ENCODE data around the gene BLOC1S5. TPM values are rescaled to one million over a fixed set of nuclear protein-coding genes. Genes with fewer than 3 reads are reported as not detected.
"Not testable (repeated sequence)": the region's sequence is repeated elsewhere in the genome, so short reads cannot be mapped to it uniquely, and the experiment has no call there.

Gene BLOC1S5
- total and polyA plus RNA-seq, 7 donors: 5.6 to 17.7 (median 7.6) TPM

DNA sequence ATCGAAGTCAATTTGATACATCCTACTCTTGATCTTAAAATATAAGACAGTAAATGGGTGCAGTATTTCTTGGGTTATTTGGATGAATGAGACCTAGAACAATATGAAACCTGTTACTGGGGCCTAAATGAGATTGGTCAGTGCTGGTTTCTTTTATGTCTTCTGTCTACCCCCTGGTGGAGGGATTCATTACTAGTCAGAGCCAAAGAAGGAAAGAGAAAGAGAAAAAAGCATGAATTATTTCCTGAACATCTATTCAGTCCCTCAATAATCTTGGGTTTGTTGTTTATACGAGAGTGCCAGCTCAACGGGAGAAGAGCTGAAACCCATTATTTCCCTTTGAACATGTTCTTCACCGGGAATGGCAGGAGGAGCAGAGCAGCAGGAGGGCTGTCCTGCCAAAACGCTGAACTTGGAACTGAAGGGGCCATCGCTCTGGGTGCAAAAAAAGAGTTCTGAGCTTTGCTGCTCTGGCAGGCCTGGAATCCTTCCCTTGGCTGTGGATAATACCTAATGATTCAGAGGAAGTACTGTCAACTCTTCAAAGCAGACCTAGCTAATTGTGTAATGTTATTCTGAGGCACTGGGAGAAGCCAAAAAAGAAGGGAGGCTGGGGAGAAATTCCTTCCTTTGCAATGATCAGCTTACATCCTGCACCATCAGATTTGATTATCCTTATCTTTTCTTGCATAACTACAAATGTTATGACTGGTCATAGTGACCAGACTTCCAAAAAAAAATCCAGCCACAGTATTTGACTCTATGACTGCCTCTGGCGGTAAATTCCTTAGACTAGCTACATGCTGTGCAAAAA, 72.0 kb downstream of the BLOC1S5 start:
- 27 to 34% (median 29%) methylated on average over 7 of the region's 7 CpGs for WGBS, 3 donors
- peak; percentile 36 for TF ChIP-seq CTCF (IDR thresholded peaks at IDR 0.05)
- Histone ChIP-seq H3K27me3 (ENCODE audit: insufficient read depth in 3 of 3, low read length in 2 of 3) (no peaks in the 10 kb centered on the region), H3K9me3 (peaks cover 4% of the 10 kb centered on the region), H3K36me3 (ENCODE audit: insufficient read depth in 1 of 2, low read depth in 1 of 2) (no peaks in the 10 kb centered on the region), H3K4me1 (no peaks in the 10 kb centered on the region), H3K4me3 (no peak overlapping the region), H3K27ac (no peak overlapping the region)
- intact Hi-C loops (cut with DNase I): loop anchor here in 1 of 2 donors (5.0 kb wide), 1 partner anchor 270 kb away; no protein-coding TSS in a partner anchor
- DNase-seq: peak in 1 of 2 donors; percentile 34
- peak in 3 of 4 donors; percentile 20 to 64 (median 49) for ATAC-seq

DNA sequence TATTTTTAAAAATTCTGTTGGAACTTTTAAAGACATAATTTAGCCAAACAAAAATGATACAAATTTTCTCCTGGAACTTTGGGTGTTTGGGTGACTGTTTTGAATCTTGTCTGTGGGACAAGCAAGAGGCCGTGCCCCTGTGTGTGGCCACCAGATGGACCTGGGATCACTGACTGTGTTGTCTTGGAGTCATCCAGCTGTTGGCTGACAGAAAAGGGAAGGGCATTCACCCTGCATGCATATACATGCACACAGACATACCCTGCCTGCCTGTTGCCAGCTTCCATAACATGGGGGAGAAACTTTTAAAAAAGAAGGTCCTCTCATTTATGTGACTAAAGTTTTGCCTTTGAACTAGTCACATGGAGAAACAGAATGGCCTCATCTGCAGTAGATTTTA, 72.7 kb downstream of the BLOC1S5 start:
- no peaks in the 10 kb centered on the region for H3K4me1 ChIP-seq
- 77 to 100% (median 89%) methylated on average over 1 of the region's 1 CpG for WGBS, 3 donors
- intact Hi-C loops (cut with DNase I): loop anchor here in 1 of 2 donors (5.0 kb wide), 1 partner anchor 269 kb away; no protein-coding TSS in a partner anchor
- no peak overlapping the region for H3K4me3 ChIP-seq
- DNase-seq (no peak), ATAC-seq (no peak)
- no peak for TF ChIP-seq CTCF (IDR thresholded peaks at IDR 0.05)
- H3K27ac ChIP-seq: no peak overlapping the region
- no peaks in the 10 kb centered on the region for H3K27me3 ChIP-seq (ENCODE audit: insufficient read depth in 3 of 3, low read length in 2 of 3)
- peaks cover 4% of the 10 kb centered on the region for H3K9me3 ChIP-seq
- no peaks in the 10 kb centered on the region for H3K36me3 ChIP-seq (ENCODE audit: insufficient read depth in 1 of 2, low read depth in 1 of 2)

- ATAC-seq (no peak), DNase-seq (no peak)
- WGBS, 3 donors: 94 to 98% (median 95%) methylated on average over 29 to 31 of the region's 31 CpGs
- intact Hi-C loops (cut with DNase I): no loop called here
- no peak overlapping the region for H3K4me3 ChIP-seq
- no peaks in the 10 kb centered on the region for H3K9me3 ChIP-seq
- H3K27ac ChIP-seq: no peak overlapping the region
- H3K27me3 ChIP-seq (ENCODE audit: insufficient read depth in 3 of 3, low read length in 2 of 3): no peaks in the 10 kb centered on the region
- H3K36me3 ChIP-seq (ENCODE audit: insufficient read depth in 1 of 2, low read depth in 1 of 2): no peaks in the 10 kb centered on the region
- no peak for TF ChIP-seq CTCF (IDR thresholded peaks at IDR 0.05)
- H3K4me1 ChIP-seq: no peaks in the 10 kb centered on the region
These were observed 78.0 kb downstream of the BLOC1S5 start for GRCh38 chr6:7986219-7986618.

DNA sequence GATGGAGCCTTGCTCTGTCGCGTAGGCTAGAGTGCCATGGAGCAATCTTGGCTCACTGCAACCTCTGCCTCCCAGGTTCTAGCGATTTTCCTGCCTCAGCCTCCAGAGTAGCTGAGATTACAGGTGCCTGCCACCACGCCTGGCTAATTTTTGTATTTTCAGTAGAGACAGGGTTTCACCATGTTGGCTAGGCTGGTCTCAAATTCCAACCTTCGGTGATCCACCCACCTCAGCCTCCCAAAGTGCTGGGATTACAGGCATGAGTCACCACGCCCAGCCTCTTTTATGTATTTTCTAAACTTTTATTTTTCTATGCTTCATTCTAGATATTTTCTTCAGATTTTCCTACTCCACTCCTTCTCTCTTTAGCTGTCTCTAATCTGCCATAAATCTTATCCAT, 80.2 kb downstream of the BLOC1S5 start:
- H3K4me1 ChIP-seq; H3K27ac ChIP-seq; ATAC-seq; H3K27me3 ChIP-seq (ENCODE audit: insufficient read depth in 3 of 3, low read length in 2 of 3); H3K36me3 ChIP-seq (ENCODE audit: insufficient read depth in 1 of 2, low read depth in 1 of 2); DNase-seq; H3K4me3 ChIP-seq; intact Hi-C loops (cut with DNase I); H3K9me3 ChIP-seq: not testable (repeated sequence)
- WGBS, 3 donors: 71 to 83% (median 73%) methylated on average over 6 of the region's 6 CpGs

DNA sequence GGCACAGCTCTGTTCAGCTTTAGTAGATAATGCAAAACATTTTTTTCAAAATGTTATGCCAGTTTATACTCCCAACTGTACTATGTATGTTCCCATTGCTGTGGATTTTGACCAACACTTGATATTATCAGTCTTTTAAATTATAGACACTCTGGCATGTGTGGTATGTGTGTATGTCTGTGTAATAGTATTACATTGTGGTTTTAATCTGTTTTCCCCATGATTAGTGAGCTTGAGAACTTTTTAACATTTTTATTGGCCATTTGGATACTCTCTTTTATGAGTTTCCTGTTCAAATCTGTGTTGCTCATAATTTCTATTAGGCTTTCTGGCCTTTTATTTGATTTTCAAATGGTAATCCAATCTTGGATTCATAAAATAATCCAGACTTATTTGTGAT, 84.4 kb downstream of the BLOC1S5 start:
- H3K36me3 ChIP-seq (ENCODE audit: insufficient read depth in 1 of 2, low read depth in 1 of 2): no peaks in the 10 kb centered on the region
- no peak for DNase-seq
- no peak for TF ChIP-seq CTCF (IDR thresholded peaks at IDR 0.05)
- intact Hi-C loops (cut with DNase I): no loop called here
- ATAC-seq: no peak
- H3K27me3 ChIP-seq (ENCODE audit: insufficient read depth in 3 of 3, low read length in 2 of 3): no peaks in the 10 kb centered on the region
- H3K27ac ChIP-seq: no peak overlapping the region
- H3K9me3 ChIP-seq: no peaks in the 10 kb centered on the region
- no peaks in the 10 kb centered on the region for H3K4me1 ChIP-seq
- H3K4me3 ChIP-seq: no peak overlapping the region

Measured in psoas muscle (tissue), 8 donors.